ENCODE measurements around the gene ARL11. TPM values are rescaled to one million over a fixed set of nuclear protein-coding genes. Genes with fewer than 3 reads are reported as not detected.
A peak's percentile ranks its signal among the peaks of the same experiment; 100 is the strongest.

The ARL11 gene
- total RNA-seq, 4 donors from 2014 or later: 0.20 to 0.87 (median 0.25) TPM

GRCh38 chr13:49657241-49657641 lies 28.9 kb downstream of the ARL11 start:
- no peak for DNase-seq (ENCODE audit: low spot score in 2 of 2)
- H3K9me3 ChIP-seq: no peaks in the 10 kb centered on the region
- no peaks in the 10 kb centered on the region for H3K27me3 ChIP-seq

GRCh38 chr13:49664606-49665005 lies 36.3 kb downstream of the ARL11 start:
- DNase-seq (ENCODE audit: low spot score in 2 of 2): no peak
- Histone ChIP-seq H3K36me3 (peaks cover 0 to 77% (median 0%) of the 10 kb centered on the region in 3 donors), H3K4me3 (no peak overlapping the region), H3K27ac (no peak overlapping the region), H3K27me3 (no peaks in the 10 kb centered on the region), H3K4me1 (no peaks in the 10 kb centered on the region), H3K9me3 (no peaks in the 10 kb centered on the region)
- 70 to 81% methylated on average over 4 of the region's 4 CpGs for WGBS, 2 donors
- TF ChIP-seq POLR2A (IDR thresholded peaks at IDR 0.05) (no peak), CTCF (IDR thresholded peaks at IDR 0.05) (no peak), EP300 (IDR thresholded peaks at IDR 0.05) (no peak)

More at GRCh38 chr13:49657241-49657641, 28.9 kb downstream of the ARL11 start:
- Histone ChIP-seq H3K27ac (no peak overlapping the region), H3K4me3 (no peak overlapping the region), H3K4me1 (no peaks in the 10 kb centered on the region), H3K36me3 (peaks cover 0 to 49% (median 0%) of the 10 kb centered on the region in 3 donors)
- 87 to 92% methylated on average over 9 of the region's 9 CpGs for WGBS, 2 donors
- TF ChIP-seq POLR2A (IDR thresholded peaks at IDR 0.05) (no peak), EP300 (IDR thresholded peaks at IDR 0.05) (no peak), CTCF (IDR thresholded peaks at IDR 0.05) (no peak)

GRCh38 chr13:49667773-49668172 lies 39.5 kb downstream of the ARL11 start:
- peaks cover 0 to 47% (median 0%) of the 10 kb centered on the region in 3 donors for H3K36me3 ChIP-seq
- no peak for TF ChIP-seq EP300 (IDR thresholded peaks at IDR 0.05)
- TF ChIP-seq POLR2A (IDR thresholded peaks at IDR 0.05): no peak
- TF ChIP-seq CTCF (IDR thresholded peaks at IDR 0.05): no peak
- no peaks in the 10 kb centered on the region for H3K9me3 ChIP-seq
- 65 to 81% methylated on average over 2 of the region's 2 CpGs for WGBS, 2 donors
- no peak for DNase-seq (ENCODE audit: low spot score in 2 of 2)
- H3K4me3 ChIP-seq: no peak overlapping the region
- H3K27me3 ChIP-seq: no peaks in the 10 kb centered on the region
- no peak overlapping the region for H3K27ac ChIP-seq
- peaks cover 0 to 15% (median 0%) of the 10 kb centered on the region in 4 donors for H3K4me1 ChIP-seq

- H3K4me3 ChIP-seq: no peak overlapping the region
- no peaks in the 10 kb centered on the region for H3K9me3 ChIP-seq
- H3K27me3 ChIP-seq: no peaks in the 10 kb centered on the region
- H3K4me1 ChIP-seq: peaks cover 0 to 15% (median 0%) of the 10 kb centered on the region in 4 donors
- no peak overlapping the region for H3K27ac ChIP-seq
- peaks cover 0 to 33% (median 0%) of the 10 kb centered on the region in 3 donors for H3K36me3 ChIP-seq
- WGBS, 2 donors: 31 to 43% methylated on average over 5 of the region's 5 CpGs
- peak in 1 of 2 donors; percentile 18 for DNase-seq (ENCODE audit: low spot score in 2 of 2)
- TF ChIP-seq EP300 (IDR thresholded peaks at IDR 0.05) (no peak), POLR2A (IDR thresholded peaks at IDR 0.05) (no peak), CTCF (IDR thresholded peaks at IDR 0.05) (peak; percentile 45 to 81 (median 66))
These were observed 41.5 kb downstream of the ARL11 start for GRCh38 chr13:49669735-49670309.

- WGBS, 2 donors: 61 to 75% methylated on average over 5 of the region's 5 CpGs
- peaks cover 0 to 29% (median 0%) of the 10 kb centered on the region in 3 donors for H3K36me3 ChIP-seq
- H3K4me3 ChIP-seq: no peak overlapping the region
- DNase-seq (ENCODE audit: low spot score in 2 of 2): no peak
- H3K9me3 ChIP-seq: no peaks in the 10 kb centered on the region
- TF ChIP-seq CTCF (IDR thresholded peaks at IDR 0.05) (no peak), POLR2A (IDR thresholded peaks at IDR 0.05) (no peak), EP300 (IDR thresholded peaks at IDR 0.05) (no peak)
- no peak overlapping the region for H3K27ac ChIP-seq
- no peaks in the 10 kb centered on the region for H3K27me3 ChIP-seq
- peaks cover 0 to 15% (median 0%) of the 10 kb centered on the region in 4 donors for H3K4me1 ChIP-seq
These were observed 42.5 kb downstream of the ARL11 start for GRCh38 chr13:49670828-49671227.
